WTC11 (cell line): ENCODE data around the gene NTRK2. TPM values are rescaled to one million over a fixed set of nuclear protein-coding genes. Genes with fewer than 3 reads are reported as not detected.

Experiments used
- ATF1 ChIP-seq: sonication (generic); formaldehyde crosslinking; IDR thresholded peaks from 2 replicates; pipeline ENCODE4 v1.8.1; 2023; ENCODE audit warnings: mild to moderate bottlenecking, moderate library complexity, missing genetic modification reagents
- CREB1 ChIP-seq: sonication (generic); formaldehyde crosslinking; IDR thresholded peaks from 2 replicates; pipeline ENCODE4 v1.8.0; 2023; ENCODE audit warnings: mild to moderate bottlenecking, missing genetic modification reagents
- ELF4 ChIP-seq: sonication (generic); formaldehyde crosslinking; IDR thresholded peaks from 2 replicates; pipeline ENCODE4 v1.8.1; 2022; ENCODE audit warnings: low read depth, mild to moderate bottlenecking, moderate library complexity, missing genetic modification reagents
- FOXJ3 ChIP-seq: sonication (generic); formaldehyde crosslinking; IDR thresholded peaks from 2 replicates; pipeline ENCODE4 v1.9.0; 2021; ENCODE audit warnings: missing genetic modification reagents, mild to moderate bottlenecking, borderline replicate concordance
- GABPB1 ChIP-seq: sonication (generic); formaldehyde crosslinking; IDR thresholded peaks from 2 replicates; pipeline ENCODE4 v1.8.1; 2023; ENCODE audit warnings: mild to moderate bottlenecking, missing genetic modification reagents
- SMAD4 ChIP-seq: sonication (generic); formaldehyde crosslinking; IDR thresholded peaks from 2 replicates; pipeline ENCODE4 v1.8.0; 2022; ENCODE audit warnings: mild to moderate bottlenecking, missing genetic modification reagents
- TEAD1 ChIP-seq: sonication (generic); formaldehyde crosslinking; IDR thresholded peaks from 2 replicates; pipeline ENCODE4 v1.8.0; 2022; ENCODE audit warnings: mild to moderate bottlenecking, missing genetic modification reagents
- ZNF232 ChIP-seq: sonication (generic); formaldehyde crosslinking; IDR thresholded peaks from 2 replicates; pipeline ENCODE4 v1.8.0; 2022; ENCODE audit warnings: mild to moderate bottlenecking, missing genetic modification reagents
- ZNF396 ChIP-seq: fragments of 250-450 bp; sonication (Bioruptor Pico); IDR thresholded peaks from 2 replicates; pipeline ENCODE4 v1.8.0; 2021; ENCODE audit warnings: mild to moderate bottlenecking, moderate library complexity, borderline replicate concordance
- ZNF416 ChIP-seq: fragments of 250-450 bp; sonication (Bioruptor Pico); IDR thresholded peaks from 2 replicates; pipeline ENCODE4 v1.9.0; 2021; ENCODE audit warnings: mild to moderate bottlenecking, inconsistent platforms
- ZNF423 ChIP-seq: fragments of 250-450 bp; sonication (Bioruptor Pico); IDR thresholded peaks from 2 replicates; pipeline ENCODE4 v2.1.2; 2022; ENCODE audit warnings: mild to moderate bottlenecking, moderate library complexity
- total RNA-seq: library from RNA; stranded (reverse); gene quantifications from 3 replicates; pipeline ENCODE4 v1.2.3, GENCODE V29; 2021
- TF ChIP-seq, protein P1 (sequence below): sonication (generic); formaldehyde crosslinking; IDR thresholded peaks from 2 replicates; pipeline ENCODE4 v1.8.0; 2023; ENCODE audit warnings: mild to moderate bottlenecking, missing genetic modification reagents
- TF ChIP-seq, protein P2 (sequence below): sonication (generic); formaldehyde crosslinking; IDR thresholded peaks from 2 replicates; pipeline ENCODE4 v1.8.0; 2022; ENCODE audit warnings: mild to moderate bottlenecking, missing genetic modification reagents
- TF ChIP-seq, protein P3 (sequence below): sonication (generic); formaldehyde crosslinking; IDR thresholded peaks from 2 replicates; pipeline ENCODE4 v1.8.1; 2023; ENCODE audit warnings: mild to moderate bottlenecking, missing genetic modification reagents
- TF ChIP-seq, protein P4 (sequence below): sonication (generic); formaldehyde crosslinking; IDR thresholded peaks from 2 replicates; pipeline ENCODE4 v1.8.0; 2022; ENCODE audit warnings: mild to moderate bottlenecking, missing genetic modification reagents
- TF ChIP-seq, protein P5 (sequence below): fragments of 250-450 bp; sonication (Bioruptor Pico); IDR thresholded peaks from 2 replicates; pipeline ENCODE4 v1.9.0; 2021; ENCODE audit warnings: moderate library complexity, mild to moderate bottlenecking, inconsistent platforms, borderline replicate concordance
- TF ChIP-seq, protein P6 (sequence below): sonication (generic); formaldehyde crosslinking; IDR thresholded peaks from 2 replicates; pipeline ENCODE4 v1.8.1; 2023; ENCODE audit warnings: mild to moderate bottlenecking, missing genetic modification reagents, moderate library complexity
- TF ChIP-seq, protein P7 (sequence below): sonication (generic); formaldehyde crosslinking; IDR thresholded peaks from 2 replicates; pipeline ENCODE4 v1.8.1; 2022; ENCODE audit warnings: mild to moderate bottlenecking, missing genetic modification reagents, moderate library complexity, borderline replicate concordance
- TF ChIP-seq, protein P8 (sequence below): sonication (generic); formaldehyde crosslinking; IDR thresholded peaks from 2 replicates; pipeline ENCODE4 v1.8.1; 2023; ENCODE audit warnings: mild to moderate bottlenecking, missing genetic modification reagents, borderline replicate concordance
- TF ChIP-seq, protein P9 (sequence below): sonication (generic); formaldehyde crosslinking; IDR thresholded peaks from 2 replicates; pipeline ENCODE4 v1.8.0; 2022; ENCODE audit warnings: mild to moderate bottlenecking, missing genetic modification reagents

The NTRK2 gene
- total RNA-seq, 1 experiment from 2014 or later, result 0.02 TPM

DNA sequence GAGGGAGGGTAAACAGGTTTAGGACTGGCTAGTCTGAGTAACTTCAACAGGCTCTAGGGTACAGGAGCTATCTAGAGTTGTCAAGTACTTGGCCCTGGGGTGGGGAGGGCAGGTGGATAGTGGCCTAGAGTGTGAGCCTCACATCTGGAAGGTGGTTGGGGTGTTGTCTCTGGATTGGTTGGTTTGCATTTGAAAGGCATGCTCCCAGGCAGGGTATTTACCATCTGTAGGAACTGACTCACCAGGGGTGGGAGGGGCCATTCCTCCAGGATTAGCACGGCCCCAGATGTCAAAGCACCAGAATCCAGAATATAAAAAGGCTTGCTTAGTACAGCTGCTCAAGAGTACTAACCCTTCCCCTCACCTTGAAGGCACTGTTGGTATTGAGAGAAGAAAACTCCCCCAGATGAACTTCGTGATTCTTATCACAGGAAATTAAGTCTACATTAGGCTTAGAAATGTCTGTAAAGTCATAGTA, 193.3 kb downstream of the NTRK2 start (continued):
- TF ChIP-seq, protein P1, sequence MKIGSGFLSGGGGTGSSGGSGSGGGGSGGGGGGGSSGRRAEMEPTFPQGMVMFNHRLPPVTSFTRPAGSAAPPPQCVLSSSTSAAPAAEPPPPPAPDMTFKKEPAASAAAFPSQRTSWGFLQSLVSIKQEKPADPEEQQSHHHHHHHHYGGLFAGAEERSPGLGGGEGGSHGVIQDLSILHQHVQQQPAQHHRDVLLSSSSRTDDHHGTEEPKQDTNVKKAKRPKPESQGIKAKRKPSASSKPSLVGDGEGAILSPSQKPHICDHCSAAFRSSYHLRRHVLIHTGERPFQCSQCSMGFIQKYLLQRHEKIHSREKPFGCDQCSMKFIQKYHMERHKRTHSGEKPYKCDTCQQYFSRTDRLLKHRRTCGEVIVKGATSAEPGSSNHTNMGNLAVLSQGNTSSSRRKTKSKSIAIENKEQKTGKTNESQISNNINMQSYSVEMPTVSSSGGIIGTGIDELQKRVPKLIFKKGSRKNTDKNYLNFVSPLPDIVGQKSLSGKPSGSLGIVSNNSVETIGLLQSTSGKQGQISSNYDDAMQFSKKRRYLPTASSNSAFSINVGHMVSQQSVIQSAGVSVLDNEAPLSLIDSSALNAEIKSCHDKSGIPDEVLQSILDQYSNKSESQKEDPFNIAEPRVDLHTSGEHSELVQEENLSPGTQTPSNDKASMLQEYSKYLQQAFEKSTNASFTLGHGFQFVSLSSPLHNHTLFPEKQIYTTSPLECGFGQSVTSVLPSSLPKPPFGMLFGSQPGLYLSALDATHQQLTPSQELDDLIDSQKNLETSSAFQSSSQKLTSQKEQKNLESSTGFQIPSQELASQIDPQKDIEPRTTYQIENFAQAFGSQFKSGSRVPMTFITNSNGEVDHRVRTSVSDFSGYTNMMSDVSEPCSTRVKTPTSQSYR (CRISPR knock-in tag), result no peak
- TF ChIP-seq, protein P2, sequence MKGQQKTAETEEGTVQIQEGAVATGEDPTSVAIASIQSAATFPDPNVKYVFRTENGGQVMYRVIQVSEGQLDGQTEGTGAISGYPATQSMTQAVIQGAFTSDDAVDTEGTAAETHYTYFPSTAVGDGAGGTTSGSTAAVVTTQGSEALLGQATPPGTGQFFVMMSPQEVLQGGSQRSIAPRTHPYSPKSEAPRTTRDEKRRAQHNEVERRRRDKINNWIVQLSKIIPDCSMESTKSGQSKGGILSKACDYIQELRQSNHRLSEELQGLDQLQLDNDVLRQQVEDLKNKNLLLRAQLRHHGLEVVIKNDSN, result no peak
- TF ChIP-seq ATF1 (CRISPR knock-in tag) (no peak), GABPB1 (CRISPR knock-in tag) (no peak), ZNF416 (CRISPR knock-in tag) (no peak), SMAD4 (CRISPR knock-in tag) (no peak), ZNF232 (CRISPR knock-in tag) (no peak), CREB1 (CRISPR knock-in tag) (no peak), ZNF423 (no peak; the same call in 1 of the 2 replicates), ZNF396 (no peak), TEAD1 (CRISPR knock-in tag) (peak; percentile 90), ELF4 (no peak), FOXJ3 (no peak)
- TF ChIP-seq, protein P3, sequence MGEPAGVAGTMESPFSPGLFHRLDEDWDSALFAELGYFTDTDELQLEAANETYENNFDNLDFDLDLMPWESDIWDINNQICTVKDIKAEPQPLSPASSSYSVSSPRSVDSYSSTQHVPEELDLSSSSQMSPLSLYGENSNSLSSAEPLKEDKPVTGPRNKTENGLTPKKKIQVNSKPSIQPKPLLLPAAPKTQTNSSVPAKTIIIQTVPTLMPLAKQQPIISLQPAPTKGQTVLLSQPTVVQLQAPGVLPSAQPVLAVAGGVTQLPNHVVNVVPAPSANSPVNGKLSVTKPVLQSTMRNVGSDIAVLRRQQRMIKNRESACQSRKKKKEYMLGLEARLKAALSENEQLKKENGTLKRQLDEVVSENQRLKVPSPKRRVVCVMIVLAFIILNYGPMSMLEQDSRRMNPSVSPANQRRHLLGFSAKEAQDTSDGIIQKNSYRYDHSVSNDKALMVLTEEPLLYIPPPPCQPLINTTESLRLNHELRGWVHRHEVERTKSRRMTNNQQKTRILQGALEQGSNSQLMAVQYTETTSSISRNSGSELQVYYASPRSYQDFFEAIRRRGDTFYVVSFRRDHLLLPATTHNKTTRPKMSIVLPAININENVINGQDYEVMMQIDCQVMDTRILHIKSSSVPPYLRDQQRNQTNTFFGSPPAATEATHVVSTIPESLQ (CRISPR knock-in tag), result no peak
- TF ChIP-seq, protein P4, sequence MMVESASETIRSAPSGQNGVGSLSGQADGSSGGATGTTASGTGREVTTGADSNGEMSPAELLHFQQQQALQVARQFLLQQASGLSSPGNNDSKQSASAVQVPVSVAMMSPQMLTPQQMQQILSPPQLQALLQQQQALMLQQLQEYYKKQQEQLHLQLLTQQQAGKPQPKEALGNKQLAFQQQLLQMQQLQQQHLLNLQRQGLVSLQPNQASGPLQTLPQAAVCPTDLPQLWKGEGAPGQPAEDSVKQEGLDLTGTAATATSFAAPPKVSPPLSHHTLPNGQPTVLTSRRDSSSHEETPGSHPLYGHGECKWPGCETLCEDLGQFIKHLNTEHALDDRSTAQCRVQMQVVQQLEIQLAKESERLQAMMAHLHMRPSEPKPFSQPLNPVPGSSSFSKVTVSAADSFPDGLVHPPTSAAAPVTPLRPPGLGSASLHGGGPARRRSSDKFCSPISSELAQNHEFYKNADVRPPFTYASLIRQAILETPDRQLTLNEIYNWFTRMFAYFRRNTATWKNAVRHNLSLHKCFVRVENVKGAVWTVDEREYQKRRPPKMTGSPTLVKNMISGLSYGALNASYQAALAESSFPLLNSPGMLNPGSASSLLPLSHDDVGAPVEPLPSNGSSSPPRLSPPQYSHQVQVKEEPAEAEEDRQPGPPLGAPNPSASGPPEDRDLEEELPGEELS (CRISPR knock-in tag), result peak; percentile 88
- TF ChIP-seq, protein P5, sequence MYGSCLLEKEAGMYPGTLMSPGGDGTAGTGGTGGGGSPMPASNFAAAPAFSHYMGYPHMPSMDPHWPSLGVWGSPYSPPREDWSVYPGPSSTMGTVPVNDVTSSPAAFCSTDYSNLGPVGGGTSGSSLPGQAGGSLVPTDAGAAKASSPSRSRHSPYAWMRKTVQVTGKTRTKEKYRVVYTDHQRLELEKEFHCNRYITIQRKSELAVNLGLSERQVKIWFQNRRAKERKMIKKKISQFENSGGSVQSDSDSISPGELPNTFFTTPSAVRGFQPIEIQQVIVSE (CRISPR knock-in tag), result no peak
- TF ChIP-seq, protein P6, sequence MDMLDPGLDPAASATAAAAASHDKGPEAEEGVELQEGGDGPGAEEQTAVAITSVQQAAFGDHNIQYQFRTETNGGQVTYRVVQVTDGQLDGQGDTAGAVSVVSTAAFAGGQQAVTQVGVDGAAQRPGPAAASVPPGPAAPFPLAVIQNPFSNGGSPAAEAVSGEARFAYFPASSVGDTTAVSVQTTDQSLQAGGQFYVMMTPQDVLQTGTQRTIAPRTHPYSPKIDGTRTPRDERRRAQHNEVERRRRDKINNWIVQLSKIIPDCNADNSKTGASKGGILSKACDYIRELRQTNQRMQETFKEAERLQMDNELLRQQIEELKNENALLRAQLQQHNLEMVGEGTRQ (CRISPR knock-in tag), result 0 out of 2 replicates have a peak, but pooled peaks have one; percentile 15
- TF ChIP-seq, protein P7, sequence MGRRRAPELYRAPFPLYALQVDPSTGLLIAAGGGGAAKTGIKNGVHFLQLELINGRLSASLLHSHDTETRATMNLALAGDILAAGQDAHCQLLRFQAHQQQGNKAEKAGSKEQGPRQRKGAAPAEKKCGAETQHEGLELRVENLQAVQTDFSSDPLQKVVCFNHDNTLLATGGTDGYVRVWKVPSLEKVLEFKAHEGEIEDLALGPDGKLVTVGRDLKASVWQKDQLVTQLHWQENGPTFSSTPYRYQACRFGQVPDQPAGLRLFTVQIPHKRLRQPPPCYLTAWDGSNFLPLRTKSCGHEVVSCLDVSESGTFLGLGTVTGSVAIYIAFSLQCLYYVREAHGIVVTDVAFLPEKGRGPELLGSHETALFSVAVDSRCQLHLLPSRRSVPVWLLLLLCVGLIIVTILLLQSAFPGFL, result no peak
- TF ChIP-seq, protein P8, sequence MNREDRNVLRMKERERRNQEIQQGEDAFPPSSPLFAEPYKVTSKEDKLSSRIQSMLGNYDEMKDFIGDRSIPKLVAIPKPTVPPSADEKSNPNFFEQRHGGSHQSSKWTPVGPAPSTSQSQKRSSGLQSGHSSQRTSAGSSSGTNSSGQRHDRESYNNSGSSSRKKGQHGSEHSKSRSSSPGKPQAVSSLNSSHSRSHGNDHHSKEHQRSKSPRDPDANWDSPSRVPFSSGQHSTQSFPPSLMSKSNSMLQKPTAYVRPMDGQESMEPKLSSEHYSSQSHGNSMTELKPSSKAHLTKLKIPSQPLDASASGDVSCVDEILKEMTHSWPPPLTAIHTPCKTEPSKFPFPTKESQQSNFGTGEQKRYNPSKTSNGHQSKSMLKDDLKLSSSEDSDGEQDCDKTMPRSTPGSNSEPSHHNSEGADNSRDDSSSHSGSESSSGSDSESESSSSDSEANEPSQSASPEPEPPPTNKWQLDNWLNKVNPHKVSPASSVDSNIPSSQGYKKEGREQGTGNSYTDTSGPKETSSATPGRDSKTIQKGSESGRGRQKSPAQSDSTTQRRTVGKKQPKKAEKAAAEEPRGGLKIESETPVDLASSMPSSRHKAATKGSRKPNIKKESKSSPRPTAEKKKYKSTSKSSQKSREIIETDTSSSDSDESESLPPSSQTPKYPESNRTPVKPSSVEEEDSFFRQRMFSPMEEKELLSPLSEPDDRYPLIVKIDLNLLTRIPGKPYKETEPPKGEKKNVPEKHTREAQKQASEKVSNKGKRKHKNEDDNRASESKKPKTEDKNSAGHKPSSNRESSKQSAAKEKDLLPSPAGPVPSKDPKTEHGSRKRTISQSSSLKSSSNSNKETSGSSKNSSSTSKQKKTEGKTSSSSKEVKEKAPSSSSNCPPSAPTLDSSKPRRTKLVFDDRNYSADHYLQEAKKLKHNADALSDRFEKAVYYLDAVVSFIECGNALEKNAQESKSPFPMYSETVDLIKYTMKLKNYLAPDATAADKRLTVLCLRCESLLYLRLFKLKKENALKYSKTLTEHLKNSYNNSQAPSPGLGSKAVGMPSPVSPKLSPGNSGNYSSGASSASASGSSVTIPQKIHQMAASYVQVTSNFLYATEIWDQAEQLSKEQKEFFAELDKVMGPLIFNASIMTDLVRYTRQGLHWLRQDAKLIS (CRISPR knock-in tag), result no peak
- TF ChIP-seq, protein P9, sequence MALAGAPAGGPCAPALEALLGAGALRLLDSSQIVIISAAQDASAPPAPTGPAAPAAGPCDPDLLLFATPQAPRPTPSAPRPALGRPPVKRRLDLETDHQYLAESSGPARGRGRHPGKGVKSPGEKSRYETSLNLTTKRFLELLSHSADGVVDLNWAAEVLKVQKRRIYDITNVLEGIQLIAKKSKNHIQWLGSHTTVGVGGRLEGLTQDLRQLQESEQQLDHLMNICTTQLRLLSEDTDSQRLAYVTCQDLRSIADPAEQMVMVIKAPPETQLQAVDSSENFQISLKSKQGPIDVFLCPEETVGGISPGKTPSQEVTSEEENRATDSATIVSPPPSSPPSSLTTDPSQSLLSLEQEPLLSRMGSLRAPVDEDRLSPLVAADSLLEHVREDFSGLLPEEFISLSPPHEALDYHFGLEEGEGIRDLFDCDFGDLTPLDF (CRISPR knock-in tag), result no peak
